Neuron (in vitro differentiated cells): ENCODE data around the gene GYS2.

Source experiments
- H2AFZ ChIP-seq: one replicate; pipeline ENCODE4 v1.6.1; 2013; ENCODE audit warnings: low read depth, mild to moderate bottlenecking, inconsistent platforms, low read length, moderate library complexity
- H3K27me3 ChIP-seq: one replicate; pipeline ENCODE4 v1.6.1; 2013; ENCODE audit warnings: low read length; ENCODE audit not compliant: insufficient read depth
- H3K36me3 ChIP-seq: one replicate; pipeline ENCODE4 v1.6.1; 2013; ENCODE audit warnings: low read length; ENCODE audit not compliant: insufficient read depth
- H3K4me1 ChIP-seq: one replicate; pipeline ENCODE4 v1.6.1; 2013; ENCODE audit warnings: low read length; ENCODE audit not compliant: insufficient read depth
- H3K4me3 ChIP-seq: 2 replicates; pipeline ENCODE4 v1.5.1; 2013; ENCODE audit warnings: mild to moderate bottlenecking, low read length, moderate library complexity
- H3K9me3 ChIP-seq: one replicate; pipeline ENCODE4 v1.6.1; 2013; ENCODE audit warnings: low read length

Gene GYS2

DNA sequence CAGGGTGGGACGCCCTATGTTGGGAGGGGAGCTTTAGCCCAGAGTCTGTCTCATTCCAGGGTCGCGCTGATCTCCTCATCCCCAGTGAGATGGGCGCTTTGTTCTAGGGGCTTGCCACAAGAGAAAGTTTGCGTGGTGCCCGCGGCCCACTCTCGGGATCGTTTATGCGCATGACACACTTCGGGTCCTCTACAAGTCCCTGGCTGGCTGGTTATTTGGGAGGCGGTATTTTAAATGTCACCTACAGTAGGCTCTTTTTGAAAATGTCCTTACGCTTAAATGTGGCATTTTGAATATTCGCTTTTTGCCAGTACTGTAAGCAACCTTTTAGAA, 102.5 kb downstream of the GYS2 start:
- no peaks in the 10 kb centered on the region for H3K27me3 ChIP-seq
- peak overlapping the region; percentile 83 for H3K4me3 ChIP-seq
- no peaks in the 10 kb centered on the region for H3K9me3 ChIP-seq
- H3K36me3 ChIP-seq = peaks cover 17% of the 10 kb centered on the region
- peaks cover 29% of the 10 kb centered on the region for H3K4me1 ChIP-seq
- peak overlapping the region; percentile 78 for H2AFZ ChIP-seq

DNA sequence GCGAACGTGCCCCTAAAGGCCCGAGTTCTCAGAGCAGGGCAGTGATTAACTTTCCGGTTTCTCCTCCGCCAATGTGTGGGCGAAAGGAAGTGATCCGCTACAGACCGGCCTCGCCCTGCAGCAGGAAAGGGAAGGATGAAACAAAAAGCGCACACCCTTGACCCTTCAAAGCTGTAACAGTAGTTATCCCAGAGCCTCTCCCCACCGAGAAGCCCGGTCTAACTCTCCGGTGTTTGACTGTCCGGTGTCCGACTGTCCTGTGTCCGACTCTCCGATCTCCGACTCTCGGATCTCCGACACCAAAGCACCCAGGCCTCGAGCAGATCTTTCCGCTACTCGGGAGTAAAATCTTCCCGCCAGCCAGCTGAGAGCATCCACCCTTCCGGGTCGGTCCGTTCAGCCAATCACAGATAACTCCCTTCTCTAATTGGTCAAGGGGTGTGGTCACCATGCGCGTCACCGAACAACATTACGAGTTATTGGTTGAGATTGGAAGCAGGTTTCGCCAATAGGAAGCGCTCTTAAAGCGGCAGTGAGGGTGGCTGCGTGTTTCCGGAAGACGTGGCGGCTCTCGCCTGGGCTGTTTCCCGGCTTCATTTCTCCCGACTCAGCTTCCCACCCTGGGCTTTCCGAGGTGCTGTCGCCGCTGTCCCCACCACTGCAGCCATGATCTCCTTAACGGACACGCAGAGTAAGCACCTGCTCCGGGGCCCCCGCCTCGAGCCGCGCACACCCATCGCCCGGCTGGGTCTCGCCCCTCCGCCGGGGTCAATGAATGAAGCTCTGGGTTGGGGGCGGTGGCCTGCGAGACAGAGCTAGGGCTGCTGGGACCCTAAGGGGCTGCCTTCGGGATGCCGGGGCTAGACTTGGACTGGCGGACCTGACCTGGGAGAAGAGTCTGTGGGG, 103.1 kb downstream of the GYS2 start, which contains the start of the genes GOLT1B and RECQL:
Gene GOLT1B, plus strand, starts transcription at position 532 of the 906 bp plus-strand sequence. Its CDS starts 135 bp downstream, at position 667.
Gene RECQL, minus strand, starts transcription at position 378 of the 906 bp plus-strand sequence. CDS start 2,065 bp downstream, outside the sequence.
- peaks cover 24% of the 10 kb centered on the region for H3K36me3 ChIP-seq
- H2AFZ ChIP-seq = peak within 1 kb of the TSS; percentile 78
- peak within 1 kb of the TSS; percentile 83 for H3K4me3 ChIP-seq
- peaks cover 29% of the 10 kb centered on the region for H3K4me1 ChIP-seq
- H3K27me3 ChIP-seq = no peaks in the 10 kb centered on the region
- no peaks in the 10 kb centered on the region for H3K9me3 ChIP-seq

DNA sequence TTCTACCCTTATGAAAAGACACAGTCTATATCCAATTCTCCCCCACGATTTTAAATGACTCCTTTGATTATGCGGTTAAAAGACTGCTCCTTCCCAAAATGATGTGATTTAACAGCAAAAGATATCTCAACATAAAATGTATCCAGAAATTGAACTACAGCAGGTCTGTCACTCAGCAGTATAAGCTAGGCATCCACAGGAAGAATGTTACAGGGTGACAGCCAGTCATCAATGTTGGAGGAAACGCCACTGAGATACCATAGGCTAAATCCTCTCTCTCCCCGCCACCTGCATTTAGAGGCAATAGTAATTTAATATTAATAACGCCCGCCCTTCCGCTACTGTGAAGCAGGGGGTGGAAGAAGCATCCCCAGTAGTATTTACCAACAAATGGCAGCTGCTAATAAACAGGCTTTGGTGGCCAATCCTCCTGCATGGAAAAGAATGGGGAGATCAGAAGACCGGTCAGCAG, 103.8 kb downstream of the GYS2 start:
- H3K4me3 ChIP-seq = peak overlapping the region; percentile 83
- peaks cover 29% of the 10 kb centered on the region for H3K4me1 ChIP-seq
- H2AFZ ChIP-seq = peak overlapping the region; percentile 78
- H3K36me3 ChIP-seq = peaks cover 30% of the 10 kb centered on the region
- no peaks in the 10 kb centered on the region for H3K9me3 ChIP-seq
- H3K27me3 ChIP-seq = no peaks in the 10 kb centered on the region

DNA sequence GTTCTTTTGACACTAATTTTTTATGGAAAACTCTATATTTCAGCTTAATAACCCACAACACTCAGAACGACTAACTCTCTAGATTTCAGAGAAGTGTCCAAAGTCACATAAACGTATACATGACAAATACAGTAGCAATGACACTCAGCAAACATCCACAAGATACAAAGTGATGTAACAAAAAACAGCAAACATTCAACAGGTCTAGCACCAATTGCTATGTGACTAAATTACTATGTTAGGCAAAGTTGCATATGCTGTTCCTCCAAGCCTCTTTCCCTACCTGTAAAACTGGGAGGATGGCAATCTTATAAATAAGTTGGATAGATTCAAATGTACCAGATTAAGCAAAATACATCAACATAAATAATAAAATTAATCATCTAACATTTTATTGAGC, 104.9 kb downstream of the GYS2 start:
- Histone ChIP-seq H3K27me3 (no peaks in the 10 kb centered on the region), H3K9me3 (no peaks in the 10 kb centered on the region), H3K36me3 (peaks cover 36% of the 10 kb centered on the region), H2AFZ (no peak overlapping the region), H3K4me1 (peaks cover 29% of the 10 kb centered on the region), H3K4me3 (peak overlapping the region; percentile 83)
